HL-60 (cell line): ENCODE data around the gene BBS2.

Experiments
- CTCF ChIP-seq: IDR thresholded peaks from one replicate; pipeline ENCODE4 v1.5.1; 2011; ENCODE audit warnings: low read length, control low read depth, inconsistent platforms; ENCODE audit not compliant: insufficient read depth
- GABPA ChIP-seq: IDR thresholded peaks from 2 replicates; pipeline ENCODE4 v1.6.1; 2012; ENCODE audit warnings: low read depth
- POLR2AphosphoS5 ChIP-seq: IDR thresholded peaks from 2 replicates; pipeline ENCODE4 v1.6.1; 2012; ENCODE audit warnings: low read depth

- TF ChIP-seq CTCF (peak; percentile 46), GABPA (no peak), POLR2AphosphoS5 (no peak)
These were observed 5.9 kb downstream of the BBS2 start for GRCh38 chr16:56513972-56514371.
